ENCODE data around the gene AMBRA1.

The AMBRA1 gene

DNA sequence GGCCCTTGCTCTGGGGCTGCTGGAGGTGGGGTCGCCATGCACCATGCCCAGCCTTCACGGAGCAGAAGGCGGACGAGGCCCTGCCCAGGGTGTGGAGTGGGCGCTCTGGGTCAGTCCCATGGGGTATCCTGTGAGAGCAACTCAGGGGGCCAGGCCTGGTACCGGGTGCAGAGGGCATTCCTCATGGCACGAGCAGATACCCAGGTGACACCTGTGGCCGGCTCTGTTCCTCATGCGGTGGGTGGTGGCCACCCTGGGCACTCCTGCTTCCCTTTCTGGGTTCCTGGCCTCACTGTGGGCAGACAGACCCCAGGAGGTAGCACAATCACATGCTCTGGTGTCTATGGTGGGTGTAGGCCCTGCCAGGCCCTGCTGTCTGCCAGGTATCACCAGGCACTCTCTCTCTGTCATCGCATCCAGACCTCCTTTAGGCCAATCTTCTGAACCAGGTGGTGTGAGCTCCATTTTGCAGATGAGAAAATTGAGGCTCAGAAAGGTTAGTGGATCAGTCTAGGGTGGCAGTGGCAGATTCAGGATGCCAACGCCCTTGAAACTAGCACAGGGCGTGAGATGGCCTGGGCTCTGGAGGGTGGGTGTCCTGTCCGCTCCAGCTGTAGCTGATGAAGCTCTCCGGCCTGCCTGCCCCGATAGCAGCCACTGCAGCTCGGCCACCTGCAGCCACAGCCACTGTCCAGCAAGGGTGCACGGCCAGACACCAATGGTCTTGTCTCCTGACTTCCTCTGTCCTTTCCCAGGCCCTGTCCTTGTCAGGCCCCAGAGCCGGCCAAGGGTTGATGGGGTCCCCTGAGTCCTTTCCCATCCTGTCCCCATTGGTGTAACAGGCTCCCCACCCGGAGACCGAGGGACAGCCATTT is 231.4 kb downstream of the AMBRA1 start:
- no peak for DNase-seq

- DNase-seq, result no peak
Observed at GRCh38 chr11:46361283-46362155, 232.3 kb downstream of the AMBRA1 start.

- DNase-seq, result no peak
Observed at GRCh38 chr11:46360878-46361277, 232.9 kb downstream of the AMBRA1 start.

- DNase-seq, result no peak
Observed at GRCh38 chr11:46359953-46360352, 233.9 kb downstream of the AMBRA1 start.

GRCh38 chr11:46357483-46357936 is 236.3 kb downstream of the AMBRA1 start:
- DNase-seq, result no peak

DNA sequence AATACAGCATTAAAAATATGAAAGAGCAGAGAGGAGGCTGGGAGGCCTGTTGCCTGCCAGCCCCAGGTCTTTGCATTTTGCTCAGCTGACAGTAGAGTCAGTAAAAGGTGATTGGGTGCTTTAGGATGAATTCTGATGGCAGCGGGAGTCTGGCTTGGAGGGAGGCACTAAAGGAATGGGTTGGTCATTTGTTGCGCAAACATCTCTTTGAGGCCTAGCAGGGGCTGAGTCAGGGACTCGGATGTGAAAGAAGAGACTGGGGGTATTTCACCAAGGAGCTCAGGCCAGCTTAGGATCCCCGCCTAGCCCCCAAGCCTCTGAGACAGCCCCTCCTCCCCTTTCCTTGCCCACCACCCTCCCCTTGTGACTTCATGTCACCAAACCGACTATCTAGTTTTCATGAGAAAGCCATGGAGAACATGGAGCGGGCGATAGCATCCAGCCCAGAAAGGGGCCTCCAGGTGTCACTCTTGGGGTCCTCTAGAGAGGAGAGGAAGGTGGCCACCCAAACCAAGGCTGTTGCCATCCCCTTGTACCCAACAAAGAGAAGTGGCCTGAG is 236.8 kb downstream of the AMBRA1 start:
- no peak for DNase-seq

GRCh38 chr11:46353698-46354097 is 240.1 kb downstream of the AMBRA1 start:
- DNase-seq, result no peak

GRCh38 chr11:46352063-46352841 is 241.6 kb downstream of the AMBRA1 start:
- no peak for DNase-seq

DNA sequence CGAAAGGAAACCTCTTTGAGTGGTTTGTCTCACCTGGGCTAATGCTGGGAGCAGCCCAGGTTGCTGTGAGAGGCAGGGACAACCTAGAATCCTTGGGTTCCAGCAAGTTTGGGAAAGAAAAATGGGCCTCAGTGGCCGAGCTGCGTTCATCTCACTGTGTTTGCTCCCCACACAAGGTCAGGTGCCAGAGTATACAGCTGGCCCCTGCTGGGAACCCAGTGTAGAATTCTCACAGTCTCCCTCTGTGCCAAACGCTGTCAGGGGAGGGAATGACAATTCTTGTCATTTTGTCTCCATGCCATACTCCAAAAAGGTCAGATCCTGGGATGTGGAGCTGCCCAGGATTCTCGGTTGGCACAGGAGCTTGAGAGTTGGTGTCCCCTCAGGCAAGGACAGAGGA is 242.2 kb downstream of the AMBRA1 start:
- DNase-seq, result no peak

DNA sequence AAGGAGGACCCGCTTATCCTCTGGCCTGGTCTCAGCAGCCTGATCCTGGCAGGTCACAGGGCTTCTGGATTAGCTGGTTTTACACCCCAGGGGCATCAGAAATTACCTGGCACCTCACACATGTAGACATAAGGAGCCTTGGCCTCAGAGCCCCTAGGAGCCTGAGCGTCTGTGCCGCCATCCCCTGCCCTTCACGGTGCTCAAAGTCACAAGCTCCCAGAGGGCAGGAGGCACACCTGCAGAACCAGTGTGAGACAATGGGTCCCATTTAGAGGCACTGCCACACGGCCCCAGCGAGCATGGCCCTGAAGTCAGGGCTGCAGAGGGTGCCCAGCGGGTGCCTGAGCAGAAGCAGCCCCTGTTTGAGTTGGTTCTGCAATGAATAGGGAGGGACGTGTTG is 242.7 kb downstream of the AMBRA1 start:
- DNase-seq, result no peak

GRCh38 chr11:46350695-46351094 is 243.1 kb downstream of the AMBRA1 start:
- DNase-seq, result no peak

GRCh38 chr11:46348566-46349401 is 245.0 kb downstream of the AMBRA1 start:
- no peak for DNase-seq

- no peak for DNase-seq
Observed at GRCh38 chr11:46347637-46348311, 246.0 kb downstream of the AMBRA1 start.

- peak; percentile 76 to 79 for DNase-seq
Observed at GRCh38 chr11:46346886-46347636, 246.8 kb downstream of the AMBRA1 start, which contains the start of gene DGKZ. Gene DGKZ (plus strand): TSS chr11:46347463. CDS start chr11:46347660, 197 bp downstream.

All from NCI-H187 (cell line).